ENCODE data around the gene PAM.

- TF ChIP-seq CTCF (IDR thresholded peaks at IDR 0.05): no peak
- TF ChIP-seq POLR2A (IDR thresholded peaks at IDR 0.05): no peak
Measured at GRCh38 chr5:102920762-102921161, 165.7 kb downstream of the PAM start.
